GM10266 (cell line): ENCODE results near the gene SLC4A4.

ENCODE experiments used
- DNase-seq: peaks from one replicate; pipeline ENCODE4 v3.0.0; 2012; ENCODE audit errors: extremely low spot score
- TF ChIP-seq, protein P1 (sequence below): IDR thresholded peaks from 2 replicates; pipeline ENCODE4 v1.5.1; 2012; ENCODE audit warnings: mild to moderate bottlenecking, low read depth; ENCODE audit not compliant: control insufficient read depth, insufficient read depth; ENCODE audit errors: missing control alignments

Gene SLC4A4

DNA sequence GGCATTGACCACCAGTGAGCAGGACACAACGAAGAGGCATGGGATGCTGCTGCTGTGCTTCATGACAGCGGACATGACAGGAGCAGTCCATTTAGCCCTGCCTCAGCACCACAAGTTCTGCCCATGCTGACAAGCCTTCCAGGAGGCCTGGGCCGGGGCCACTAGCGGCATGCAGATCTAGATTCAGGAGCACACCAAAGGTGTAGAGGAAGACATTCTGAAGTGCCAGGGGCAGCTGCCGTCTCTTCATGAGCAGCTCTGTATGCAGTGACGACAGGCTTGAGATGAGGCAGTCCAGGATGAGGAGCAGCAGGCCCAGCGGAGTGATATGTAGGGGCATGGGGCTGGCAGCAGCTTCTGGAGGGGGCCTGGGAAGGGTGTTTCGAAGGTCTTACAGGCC, 38.5 kb upstream of the SLC4A4 start:
- TF ChIP-seq, protein P1, sequence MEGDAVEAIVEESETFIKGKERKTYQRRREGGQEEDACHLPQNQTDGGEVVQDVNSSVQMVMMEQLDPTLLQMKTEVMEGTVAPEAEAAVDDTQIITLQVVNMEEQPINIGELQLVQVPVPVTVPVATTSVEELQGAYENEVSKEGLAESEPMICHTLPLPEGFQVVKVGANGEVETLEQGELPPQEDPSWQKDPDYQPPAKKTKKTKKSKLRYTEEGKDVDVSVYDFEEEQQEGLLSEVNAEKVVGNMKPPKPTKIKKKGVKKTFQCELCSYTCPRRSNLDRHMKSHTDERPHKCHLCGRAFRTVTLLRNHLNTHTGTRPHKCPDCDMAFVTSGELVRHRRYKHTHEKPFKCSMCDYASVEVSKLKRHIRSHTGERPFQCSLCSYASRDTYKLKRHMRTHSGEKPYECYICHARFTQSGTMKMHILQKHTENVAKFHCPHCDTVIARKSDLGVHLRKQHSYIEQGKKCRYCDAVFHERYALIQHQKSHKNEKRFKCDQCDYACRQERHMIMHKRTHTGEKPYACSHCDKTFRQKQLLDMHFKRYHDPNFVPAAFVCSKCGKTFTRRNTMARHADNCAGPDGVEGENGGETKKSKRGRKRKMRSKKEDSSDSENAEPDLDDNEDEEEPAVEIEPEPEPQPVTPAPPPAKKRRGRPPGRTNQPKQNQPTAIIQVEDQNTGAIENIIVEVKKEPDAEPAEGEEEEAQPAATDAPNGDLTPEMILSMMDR = no peak
- no peak for DNase-seq

DNA sequence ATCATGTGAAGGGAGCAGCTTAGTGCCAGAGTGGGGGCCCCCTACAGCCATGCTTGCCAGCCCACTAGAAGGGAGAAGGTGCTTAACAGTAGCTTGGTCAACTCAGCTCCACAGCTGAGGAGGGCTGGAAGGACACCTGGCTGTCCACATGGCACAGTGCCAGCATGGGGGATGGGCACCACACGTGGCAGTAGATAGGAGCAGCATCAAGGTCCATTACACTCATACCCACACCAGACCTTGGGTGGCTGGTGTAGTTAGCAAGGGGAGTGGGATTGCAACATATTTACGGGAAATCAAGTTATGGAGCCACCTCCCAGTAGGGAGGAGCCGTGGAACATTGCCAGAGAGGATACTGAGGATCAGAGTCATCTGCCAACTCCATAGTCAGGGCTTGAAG, 37.9 kb upstream of the SLC4A4 start:
- TF ChIP-seq, protein P1 = no peak
- no peak for DNase-seq

DNA sequence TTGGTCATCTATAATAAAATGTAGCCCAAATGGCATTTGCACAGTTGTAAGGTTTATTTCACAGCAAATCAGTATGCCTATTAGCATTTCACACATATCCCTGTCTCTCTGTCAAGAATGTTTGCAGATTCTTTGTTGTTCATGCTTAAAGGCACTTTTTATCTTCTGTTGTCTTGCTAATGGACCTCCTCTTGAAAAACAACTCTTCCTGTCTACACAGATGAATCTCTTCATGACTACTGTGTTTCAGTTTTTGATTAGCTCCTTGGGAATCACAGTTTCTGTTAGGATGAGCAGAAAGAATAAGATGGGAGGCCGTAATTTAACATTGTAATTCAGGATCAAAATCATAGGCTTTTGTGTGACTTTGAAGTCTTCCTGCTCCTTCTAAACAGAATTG, 35.5 kb upstream of the SLC4A4 start:
- TF ChIP-seq, protein P1 = no peak
- no peak for DNase-seq

DNA sequence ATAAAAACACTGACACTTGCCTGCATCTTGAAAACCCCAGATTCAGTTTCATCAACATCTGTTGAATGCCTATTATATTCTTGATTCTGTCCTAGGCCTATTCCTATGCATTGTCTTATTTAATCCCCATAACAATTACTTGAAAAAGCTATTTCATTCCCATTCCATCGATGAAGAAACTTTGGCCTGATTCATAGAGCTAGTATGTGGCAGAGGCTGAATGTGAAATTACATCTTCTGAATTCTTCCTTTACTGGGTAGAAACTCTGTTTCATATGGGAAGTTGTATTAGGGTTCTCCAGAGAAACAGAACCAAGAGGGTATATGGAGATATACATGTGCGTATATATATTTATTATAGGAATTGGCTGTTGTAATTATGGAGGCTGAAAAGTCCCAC, 35.0 kb upstream of the SLC4A4 start:
- TF ChIP-seq, protein P1 = no peak
- DNase-seq = no peak

DNA sequence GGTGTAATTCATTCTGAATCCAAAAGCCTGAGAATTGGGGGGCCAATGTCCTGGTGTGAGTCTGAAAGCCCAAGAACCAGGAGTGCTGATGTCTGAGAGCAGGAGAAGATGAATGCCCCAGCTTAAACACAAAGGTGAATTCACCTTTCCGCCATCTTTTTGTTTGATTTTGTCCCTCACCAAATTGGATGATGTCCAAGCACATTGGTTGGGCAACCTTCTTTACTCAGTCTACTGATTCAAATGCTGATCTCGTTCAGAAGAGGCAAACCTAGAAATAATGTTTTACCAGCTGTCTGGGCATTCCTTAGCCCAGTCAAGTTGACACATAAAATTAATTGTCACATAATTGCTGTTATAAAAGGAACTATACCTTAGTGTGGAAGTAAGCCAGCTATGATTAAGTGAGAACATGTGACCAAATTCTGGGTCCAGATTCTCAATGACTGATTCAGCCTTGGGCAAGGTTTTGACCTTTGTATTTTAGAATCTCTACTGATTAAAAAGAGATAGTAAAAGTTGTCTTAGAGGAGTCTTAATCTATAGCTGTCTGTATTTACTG, 34.5 kb upstream of the SLC4A4 start:
- DNase-seq = no peak
- TF ChIP-seq, protein P1 = no peak

DNA sequence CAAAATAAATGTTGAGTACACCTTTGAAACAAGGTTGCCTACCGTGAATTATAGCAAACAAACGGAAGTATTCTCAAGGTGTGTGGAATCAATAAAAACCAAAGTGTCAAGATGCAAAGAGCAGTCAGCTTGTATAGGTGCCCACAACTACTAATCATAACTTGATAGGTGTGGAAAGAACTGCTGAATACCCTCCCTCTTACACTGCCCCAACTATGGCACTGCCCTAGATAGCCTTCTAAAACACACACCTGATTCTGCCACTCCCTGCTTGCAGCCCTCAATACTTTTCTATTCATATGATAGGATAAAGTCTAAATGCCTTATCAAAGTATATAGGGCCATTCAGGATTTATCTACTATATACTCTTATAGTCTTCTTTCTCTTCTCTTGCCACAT, 31.1 kb upstream of the SLC4A4 start:
- DNase-seq = no peak

DNA sequence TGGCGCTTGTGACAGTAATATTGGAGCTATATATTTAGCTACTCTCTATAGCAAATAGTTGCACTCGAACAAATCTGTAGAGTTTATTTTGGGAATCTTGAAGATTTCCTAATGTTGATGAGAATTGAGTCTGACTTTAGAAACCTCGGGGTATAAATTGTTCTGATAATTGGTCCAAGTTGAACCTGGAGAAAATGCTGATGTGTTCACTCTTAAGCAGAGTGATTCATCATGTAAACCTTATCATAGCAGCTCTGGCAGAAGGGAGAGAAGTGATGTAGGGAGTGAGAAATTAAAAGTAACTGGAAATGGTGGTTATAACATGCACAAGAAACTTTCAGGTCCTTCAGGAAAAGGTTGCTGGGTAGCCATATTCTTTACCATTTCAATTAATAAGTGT, 16.4 kb upstream of the SLC4A4 start:
- TF ChIP-seq, protein P1 = no peak
- DNase-seq = no peak

More for the DNA sequence above, 31.1 kb upstream of the SLC4A4 start:
- TF ChIP-seq, protein P1 = no peak
